ENCODE measurements around the gene KIDINS220. TPM values are rescaled to one million over a fixed set of nuclear protein-coding genes. Genes with fewer than 3 reads are reported as not detected.

Gene KIDINS220
- 22.6 TPM for total RNA-seq

- peak; percentile 95 for ATAC-seq
These were observed at the start of gene KIDINS220 for GRCh38 chr2:8836971-8837794. TSS of gene KIDINS220 (minus strand) at chr2:8837613. CDS start at chr2:8827093, 10,520 bp downstream.

DNA sequence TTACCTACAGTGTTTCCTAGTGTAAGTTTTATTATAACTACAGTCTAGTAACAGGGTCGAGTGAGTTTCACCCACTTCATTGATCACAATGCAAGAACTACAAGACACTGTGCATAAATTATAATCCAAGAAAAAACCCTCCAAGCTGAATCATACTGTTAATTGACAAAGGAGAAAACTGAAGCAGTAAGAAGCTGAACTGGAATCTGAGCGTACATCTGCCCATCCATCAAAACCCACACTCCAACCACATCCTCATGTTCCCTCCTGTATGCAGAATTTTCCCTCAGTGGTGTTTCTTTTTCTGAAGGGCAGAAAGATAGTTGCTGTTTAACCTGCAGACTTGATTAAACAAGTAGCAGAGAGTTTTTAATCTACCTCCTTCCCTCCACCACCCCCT is 49.5 kb upstream of the KIDINS220 start:
- no peak for ATAC-seq

- ATAC-seq = no peak
These were observed 48.7 kb upstream of the KIDINS220 start for GRCh38 chr2:8886202-8886518.

DNA sequence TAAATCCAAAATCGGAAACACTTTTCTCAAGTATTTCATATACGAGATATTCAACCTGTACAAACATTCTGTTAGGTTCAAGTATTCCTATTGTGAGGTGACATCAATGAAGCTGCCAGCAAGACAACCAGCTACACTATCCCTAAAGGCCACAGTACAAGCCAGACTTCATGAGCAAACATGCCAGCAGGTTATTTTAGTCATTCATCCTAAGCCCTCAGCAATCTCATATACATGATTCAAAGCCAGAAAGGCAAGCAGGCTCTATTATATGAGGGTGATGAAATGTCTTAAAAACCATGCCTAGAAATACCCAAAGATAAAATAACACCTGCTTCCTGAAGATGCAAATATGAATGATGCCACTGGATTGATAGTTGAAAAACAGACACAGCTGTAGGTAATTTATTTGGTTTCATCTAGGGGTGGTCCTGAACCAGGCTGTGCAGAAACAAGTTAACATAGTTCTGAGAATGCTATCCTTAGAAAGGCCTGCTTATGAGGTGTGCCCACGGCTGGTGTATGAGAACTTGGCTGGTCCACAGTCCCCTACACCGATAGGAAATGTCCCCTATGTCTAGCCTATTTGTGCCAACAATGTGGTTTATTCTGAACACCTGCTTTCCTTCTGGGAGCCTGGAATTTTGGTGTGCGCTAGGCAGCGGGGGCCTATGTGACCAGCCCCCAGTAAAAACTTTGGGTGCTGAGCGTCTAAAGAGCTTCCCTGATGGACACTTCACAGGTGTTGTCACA is 48.2 kb upstream of the KIDINS220 start:
- ATAC-seq = peak; percentile 92

GRCh38 chr2:8884812-8885211 is 47.4 kb upstream of the KIDINS220 start:
- no peak for ATAC-seq

DNA sequence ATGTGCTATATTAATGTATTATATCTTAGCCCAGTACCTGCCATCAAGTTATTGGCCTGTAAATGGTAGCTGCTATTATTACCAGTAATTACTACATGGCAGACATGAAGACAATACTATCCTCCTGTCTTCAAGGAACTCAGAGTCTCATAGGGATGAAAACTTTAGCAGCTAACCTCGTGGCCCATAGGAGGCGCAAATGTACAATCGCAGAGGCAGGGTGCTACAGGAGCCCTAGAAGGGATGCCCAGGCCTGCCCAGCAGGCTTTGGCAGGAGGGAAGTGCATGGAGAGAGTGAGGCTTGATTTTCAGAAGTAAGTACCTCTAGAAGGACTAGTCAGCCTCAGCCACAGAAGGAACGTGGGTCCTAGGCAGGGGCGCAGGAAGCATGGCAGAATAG is 44.7 kb upstream of the KIDINS220 start:
- peak; percentile 76 for ATAC-seq

DNA sequence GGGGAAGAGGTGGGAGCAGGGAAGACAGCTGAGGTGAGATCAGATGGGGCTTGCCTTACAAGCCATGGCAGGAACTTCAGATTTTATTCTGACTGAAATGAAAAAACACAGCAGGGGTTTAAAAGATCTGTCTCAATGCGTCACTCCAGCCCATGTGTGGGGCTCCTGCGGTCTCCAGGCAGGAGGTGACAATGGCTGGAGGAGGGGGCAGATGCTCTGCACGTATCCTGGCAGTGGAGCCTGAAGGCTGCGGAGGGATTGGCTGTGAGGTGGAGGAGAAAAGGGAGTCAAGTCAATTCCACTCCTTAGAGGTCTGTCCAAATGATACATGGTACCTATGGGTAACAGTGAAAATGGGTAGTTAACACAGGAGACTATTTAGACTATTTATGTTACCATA is 40.5 kb upstream of the KIDINS220 start:
- no peak for ATAC-seq

DNA sequence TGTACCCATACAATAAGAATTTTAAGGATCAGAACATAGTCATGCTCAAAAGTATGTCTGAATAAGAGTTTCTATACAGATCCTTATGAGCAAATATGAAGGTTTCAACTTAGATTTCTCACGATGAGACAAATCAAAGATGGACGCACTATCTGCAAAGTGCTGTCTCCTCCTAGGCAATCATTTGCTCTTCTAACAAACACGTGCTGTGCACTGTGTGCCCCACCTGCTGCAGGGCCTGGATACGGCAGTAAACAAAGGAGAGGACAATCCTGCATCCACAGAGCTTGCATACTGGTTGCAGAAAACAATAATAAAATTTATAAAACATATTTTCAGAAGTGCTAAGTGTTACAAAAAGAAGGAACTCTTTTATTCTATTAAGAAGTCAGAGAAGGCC is 39.9 kb upstream of the KIDINS220 start:
- no peak for ATAC-seq

GRCh38 chr2:8876628-8877027 is 39.2 kb upstream of the KIDINS220 start:
- no peak for ATAC-seq

DNA sequence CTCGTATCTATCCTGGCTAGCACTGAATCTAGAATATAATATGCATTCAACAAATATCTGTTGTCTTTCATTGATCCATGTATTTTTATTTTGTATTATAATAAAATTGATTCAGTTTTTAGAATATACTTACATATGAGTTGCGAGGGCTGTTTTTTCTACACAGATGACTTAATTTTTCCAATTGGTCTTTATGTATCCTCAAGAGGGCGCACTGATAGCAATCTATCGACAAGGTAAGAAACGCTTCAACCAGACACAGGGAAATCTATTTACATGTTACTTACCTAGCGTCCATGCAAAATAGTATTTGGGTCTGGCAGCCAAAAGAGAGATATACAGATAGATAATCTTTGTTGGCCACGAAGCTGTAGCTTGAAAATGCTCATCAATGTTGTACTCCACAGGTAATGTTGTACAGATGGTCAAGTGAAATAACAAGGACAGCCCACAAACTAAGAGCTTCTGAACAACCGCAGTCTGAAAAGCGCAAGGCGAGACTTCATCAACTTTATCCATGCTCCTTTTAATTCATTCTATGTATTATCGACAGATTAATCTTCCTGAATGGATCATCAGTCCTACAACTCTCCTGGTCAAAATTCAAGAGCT is 35.5 kb upstream of the KIDINS220 start:
- ATAC-seq = peak; percentile 55

GRCh38 chr2:8870441-8870840 is 33.0 kb upstream of the KIDINS220 start:
- ATAC-seq = no peak

DNA sequence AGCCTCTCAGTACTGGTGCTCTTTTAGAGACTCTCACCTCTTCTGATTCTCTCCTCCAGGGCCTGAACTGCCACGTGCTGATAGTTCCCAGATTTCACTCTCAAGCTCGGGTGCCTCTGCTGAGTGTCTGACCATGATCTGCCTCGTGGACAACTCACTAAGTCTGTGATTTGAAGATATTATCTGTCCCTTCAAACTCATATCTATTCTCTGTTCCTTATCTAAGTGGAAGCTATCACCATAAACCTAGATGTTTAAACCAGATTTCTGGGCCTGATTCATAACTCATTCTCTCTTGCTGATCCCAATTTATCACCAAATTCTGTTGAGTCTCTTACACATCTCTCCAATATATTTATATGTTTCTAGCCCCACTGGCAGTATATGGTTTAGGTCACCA is 29.9 kb upstream of the KIDINS220 start:
- no peak for ATAC-seq

DNA sequence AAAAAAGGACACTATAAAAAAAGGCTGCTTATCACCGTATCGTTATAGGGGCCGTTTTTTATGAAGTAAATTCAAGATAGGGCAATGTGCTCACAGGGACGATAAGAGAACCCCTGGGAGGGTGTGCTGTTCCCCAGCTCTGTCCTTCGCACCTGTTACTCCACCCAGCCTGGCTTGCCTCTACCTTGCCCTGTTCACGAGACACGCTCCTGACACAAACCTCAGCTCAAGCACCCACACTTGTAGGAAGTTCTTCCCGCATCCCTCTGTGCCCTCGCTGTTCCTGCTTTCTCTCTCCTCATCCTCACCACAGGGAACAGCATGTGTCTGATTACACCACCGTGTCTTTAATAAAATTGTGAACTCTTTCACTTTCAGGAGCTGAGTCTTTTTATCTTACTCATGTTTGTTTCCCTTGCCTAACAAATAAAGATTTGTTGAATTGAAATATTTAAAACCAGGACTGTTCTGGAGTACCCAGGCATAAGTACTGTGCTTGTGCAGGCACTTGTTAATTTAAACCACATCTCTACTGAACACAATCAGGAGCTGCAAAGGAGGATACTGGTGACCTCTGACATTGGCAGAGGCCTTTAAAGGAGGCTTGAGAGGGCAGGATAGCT is 26.0 kb upstream of the KIDINS220 start:
- no peak for ATAC-seq

DNA sequence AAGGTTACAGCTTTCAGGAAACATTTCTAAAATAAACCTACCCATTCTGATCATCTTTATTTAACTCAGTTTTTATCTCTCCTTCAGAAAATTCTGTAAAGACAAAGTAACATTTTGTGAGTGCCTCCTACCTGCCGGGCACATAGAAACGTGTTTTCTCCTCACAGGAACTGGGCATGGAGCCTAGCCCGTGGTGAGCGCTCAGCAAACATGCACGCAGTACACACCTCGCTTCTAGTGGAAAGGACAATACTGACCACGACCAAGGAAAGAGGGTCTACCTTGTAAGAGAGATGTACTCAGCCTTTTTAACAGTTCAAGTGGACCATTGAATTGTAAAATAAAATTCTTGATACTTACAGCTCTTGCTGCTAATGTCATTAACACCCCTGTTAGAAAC is 24.8 kb upstream of the KIDINS220 start:
- no peak for ATAC-seq

DNA sequence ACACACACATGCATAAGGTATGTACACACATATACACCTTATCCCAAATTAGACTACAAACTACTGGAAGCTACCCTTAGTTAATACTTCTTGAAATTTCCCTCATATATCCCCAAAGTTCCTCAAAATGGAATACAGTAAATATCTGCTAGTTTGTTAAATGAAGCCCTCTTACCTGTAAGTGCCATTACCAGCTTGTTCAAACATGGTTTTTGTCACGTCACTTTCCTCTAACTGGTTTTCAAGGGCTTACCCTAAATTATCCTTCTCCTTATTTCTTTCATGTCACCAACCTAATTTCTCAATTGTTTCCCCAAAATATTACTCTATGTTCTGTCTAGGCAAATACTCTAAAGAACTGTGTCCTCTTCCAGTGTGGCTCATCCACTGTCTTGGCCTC is 24.4 kb upstream of the KIDINS220 start:
- no peak for ATAC-seq

GRCh38 chr2:8860239-8860638 is 22.8 kb upstream of the KIDINS220 start:
- ATAC-seq = peak; percentile 58

GRCh38 chr2:8858910-8859309 is 21.5 kb upstream of the KIDINS220 start:
- ATAC-seq = no peak

DNA sequence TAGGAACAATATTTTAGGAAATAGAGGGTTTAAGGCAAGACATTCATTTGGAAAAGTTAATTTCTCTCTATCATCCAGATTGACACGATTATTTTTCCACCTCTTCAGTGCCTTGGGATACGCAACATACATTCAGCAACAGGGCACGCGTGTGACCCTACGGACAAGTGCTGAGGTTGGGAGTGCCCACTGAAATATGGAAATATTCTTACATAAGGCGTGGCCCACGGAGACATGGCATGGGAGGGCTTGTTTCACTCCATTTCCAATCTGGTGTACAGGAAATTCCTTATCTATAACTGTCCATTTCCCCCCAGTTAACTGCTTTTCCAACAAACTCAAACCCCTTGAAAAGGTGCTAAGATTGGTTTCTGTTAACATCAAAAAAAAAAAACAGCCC is 20.9 kb upstream of the KIDINS220 start:
- ATAC-seq = no peak

DNA sequence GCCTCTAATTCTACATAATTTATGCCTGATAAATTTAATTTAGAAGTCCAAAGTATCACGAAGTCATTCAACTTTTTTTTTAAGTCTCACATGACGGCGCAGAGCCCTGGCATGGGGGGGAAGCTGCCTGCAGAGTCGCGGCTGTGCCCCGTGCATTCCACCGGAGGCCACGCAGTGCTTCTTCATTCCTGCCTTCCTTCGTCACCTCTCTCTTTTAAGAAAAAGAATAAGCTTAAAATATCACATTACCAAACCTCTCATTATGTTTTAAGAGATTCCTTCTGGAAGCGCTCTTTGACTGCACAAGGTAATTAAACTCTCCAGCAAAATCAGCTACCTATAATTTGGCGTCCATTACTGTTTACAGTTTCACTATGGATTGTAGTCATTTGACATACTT is 20.3 kb upstream of the KIDINS220 start:
- no peak for ATAC-seq

DNA sequence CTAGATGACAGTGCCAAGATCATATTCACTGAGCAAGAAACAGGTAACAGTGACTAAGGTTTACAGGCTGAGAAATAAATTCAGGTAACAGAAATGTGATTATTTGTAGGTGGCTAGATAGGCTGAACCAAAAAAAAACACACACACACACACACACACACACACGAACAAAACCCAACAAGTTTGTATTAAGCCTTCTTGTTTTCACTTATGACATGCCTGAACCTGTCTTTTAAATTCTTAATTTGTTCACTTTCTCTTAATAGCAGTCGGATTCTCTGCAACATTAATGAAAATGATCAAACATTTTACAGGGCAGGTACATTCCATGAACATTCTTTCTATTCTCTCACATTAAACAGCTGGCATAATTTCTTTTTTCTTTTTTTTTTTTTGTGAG is 18.8 kb upstream of the KIDINS220 start:
- peak; percentile 23 for ATAC-seq

DNA sequence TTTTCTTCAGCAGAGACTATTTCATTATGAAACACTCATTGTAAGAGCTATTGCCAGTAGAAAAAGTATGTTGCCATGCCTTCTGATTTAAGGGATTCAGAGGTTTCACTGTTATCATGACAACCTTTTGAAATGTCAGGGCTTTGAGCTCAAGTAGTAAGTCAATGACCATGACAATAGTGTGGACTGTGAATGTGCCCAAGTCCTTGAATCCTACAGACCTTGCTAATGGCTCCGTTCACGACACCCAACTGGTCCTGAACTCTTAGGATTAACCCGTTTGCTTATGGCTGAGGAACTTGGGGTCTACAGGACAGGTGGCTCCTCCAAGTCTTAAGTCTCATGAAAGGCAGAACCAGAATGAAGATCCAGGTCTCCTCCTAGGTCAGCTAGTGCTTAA is 17.6 kb upstream of the KIDINS220 start:
- no peak for ATAC-seq

DNA sequence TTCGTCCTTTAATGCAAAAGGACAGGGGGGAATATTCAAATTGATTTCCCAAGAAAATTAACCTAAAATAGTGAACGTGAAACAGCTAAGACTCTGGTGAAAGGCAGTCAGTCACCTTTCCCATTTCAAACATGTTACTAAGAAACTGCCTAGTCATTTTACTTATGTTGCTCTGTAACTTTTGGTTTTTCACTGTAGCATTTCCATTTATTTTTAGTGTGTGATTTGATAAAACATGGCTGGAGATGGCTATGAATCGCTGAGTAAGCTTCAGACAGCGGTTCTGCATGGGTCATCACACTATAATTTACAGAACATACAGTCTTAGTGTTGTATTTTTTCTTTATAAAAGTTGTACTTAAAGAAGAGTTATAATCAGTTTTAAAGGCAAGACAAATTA is 16.0 kb upstream of the KIDINS220 start:
- no peak for ATAC-seq

DNA sequence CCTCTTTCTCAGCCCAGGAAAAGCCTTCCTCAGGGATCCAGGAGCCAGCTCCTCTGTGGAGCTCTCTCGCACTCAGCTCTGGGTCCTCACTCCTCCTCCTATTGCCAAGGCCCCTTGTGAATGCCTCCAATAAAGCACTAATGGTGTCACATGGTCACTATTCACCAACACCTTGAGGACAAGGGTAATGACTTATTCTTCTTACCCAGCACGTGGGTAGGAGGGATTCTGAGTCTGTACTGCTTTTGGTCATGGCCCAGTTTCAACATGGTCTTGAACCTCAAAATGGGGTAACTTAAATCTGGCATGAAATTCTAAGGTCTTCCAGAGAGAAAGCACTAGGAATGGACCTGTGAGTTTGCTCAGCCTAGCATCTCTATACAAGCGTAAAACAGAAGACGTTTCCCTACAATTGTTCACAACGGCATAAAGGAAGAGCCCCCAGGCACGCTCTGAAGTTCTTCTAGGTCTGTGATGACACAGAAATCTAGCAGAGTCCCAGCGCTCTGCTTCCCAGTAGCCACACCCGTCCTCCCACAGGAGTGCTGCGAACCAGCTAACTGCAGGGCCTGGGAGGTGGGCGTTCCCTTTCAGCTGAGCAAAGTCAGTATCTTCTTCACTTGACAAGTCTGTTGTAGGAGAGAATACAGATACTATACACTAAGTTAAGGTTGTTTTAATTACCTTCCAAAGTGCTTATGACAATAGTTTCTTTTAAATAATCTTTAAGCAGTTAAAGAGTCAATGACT is 14.6 kb upstream of the KIDINS220 start:
- ATAC-seq = peak; percentile 65
